Stimulated activated CD4-positive, alpha-beta T cell treated with anti-CD3 and anti-CD28 coated beads, Interleukin-12 subunit alpha, Interleukin-12 subunit beta, amount 100 ng/mL, for 24 hours (primary cell): ENCODE measurements around the gene BICD2.
"Not testable (repeated sequence)": the region's sequence is repeated elsewhere in the genome, so short reads cannot be mapped to it uniquely, and the experiment has no call there.

Experiments used
- DNase-seq, 2 experiments: peaks; one replicate each; pipeline ENCODE4 v3.0.0-alpha.2; 2020; ENCODE audit warnings: low read depth in 2 of 2

The BICD2 gene

DNA sequence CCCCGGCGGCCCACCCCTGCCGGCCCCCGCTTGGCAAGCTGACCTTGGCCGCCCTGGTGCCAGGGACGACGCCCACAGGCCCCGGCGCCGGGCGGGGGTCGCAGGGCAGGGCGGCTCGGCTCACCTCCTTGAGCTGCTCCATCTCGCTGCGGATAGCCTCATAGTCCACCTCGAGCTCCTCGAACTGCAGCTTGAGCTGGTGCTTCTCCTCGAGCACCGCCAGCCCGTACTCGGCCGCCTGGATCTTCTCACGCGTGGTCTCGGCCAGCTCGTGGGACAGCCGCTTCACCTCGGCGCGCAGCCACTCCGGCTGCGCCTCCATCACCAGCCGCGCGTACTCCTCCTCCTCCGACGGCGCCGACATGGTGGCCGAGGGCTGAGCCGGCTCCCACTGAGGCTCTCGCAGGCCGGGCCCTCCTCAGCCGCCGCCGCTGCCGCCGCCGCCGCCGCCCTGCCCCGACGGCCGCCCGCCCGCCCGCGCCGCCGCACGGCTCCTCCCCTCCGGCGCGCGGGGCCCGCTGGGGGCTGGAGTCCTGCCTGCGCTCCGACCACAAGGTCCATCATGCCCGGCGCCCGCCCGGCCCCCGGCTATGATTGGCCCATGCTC lies at the start of gene BICD2:
Gene BICD2 (minus strand): TSS at position 453 of the 607 bp plus-strand sequence. CDS start 89 bp downstream, at position 364.
- no peak for DNase-seq

DNA sequence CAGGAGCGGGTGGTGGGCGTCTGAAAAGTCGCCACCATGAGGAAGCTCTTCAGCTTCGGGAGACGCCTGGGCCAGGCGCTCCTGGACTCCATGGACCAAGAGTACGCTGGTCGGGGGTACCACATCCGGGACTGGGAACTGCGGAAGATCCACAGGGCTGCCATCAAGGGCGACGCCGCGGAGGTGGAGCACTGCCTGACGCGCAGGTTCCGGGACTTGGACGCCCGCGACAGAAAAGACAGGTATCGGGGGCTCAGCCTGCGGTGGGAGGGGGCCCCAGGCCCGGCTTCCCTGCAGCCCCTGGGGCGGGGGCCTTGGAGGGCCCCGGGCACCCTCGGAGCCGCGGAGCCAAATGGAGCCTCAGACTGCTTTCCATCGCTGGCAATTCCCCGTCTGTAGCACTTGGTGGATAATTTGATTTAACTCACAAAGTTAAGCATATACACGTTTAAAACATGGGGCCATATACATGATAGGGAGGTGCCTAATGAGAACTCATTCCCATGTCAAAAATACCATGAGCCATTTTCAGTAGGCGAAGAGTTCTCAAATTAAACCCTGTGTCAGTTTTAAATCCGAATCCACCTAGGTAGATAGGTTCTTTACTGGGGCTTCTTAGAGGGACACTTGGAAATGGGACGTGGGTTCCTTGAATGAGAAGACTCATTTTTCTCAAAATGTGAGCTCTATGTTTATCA lies 45.1 kb upstream of the BICD2 start:
- DNase-seq = not testable (repeated sequence)

DNA sequence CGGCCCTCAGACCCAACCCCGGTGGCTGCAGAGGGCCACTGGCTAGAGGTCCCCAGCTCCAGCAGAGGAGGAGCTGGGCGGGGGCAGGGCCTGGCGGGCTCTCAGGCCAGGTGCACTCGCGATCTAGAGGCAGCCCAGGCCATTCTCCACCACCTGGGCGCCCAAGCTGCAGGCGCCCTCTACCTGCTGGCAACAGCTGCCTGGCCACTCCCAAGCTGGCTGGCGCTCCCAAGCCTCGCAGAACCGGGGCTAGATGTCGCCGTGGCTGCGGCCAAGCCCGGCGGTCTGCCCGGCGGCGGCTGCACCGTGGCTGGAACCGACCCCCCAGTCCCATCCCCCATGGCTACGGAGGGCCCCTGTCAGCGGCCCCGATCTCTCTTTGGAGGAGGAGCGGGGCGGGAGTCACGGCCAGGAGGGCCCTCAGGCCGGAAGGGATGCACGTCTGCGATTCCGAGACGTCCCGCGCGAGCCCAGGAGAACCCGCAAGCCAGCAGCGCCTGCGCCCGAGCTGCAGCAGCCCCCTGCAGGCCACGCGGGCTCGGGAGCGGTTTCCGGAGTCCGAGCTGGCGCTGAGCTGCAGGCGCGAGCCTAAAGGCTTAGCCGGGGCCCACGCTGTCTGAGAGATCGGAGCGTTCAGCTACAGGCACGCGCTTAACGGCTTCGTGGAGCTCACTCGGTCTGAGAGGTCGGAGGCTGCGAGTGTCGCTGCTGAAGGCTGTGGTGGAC lies 44.3 kb upstream of the BICD2 start:
- peak in 1 of 2 experiments; percentile 49 for DNase-seq

DNA sequence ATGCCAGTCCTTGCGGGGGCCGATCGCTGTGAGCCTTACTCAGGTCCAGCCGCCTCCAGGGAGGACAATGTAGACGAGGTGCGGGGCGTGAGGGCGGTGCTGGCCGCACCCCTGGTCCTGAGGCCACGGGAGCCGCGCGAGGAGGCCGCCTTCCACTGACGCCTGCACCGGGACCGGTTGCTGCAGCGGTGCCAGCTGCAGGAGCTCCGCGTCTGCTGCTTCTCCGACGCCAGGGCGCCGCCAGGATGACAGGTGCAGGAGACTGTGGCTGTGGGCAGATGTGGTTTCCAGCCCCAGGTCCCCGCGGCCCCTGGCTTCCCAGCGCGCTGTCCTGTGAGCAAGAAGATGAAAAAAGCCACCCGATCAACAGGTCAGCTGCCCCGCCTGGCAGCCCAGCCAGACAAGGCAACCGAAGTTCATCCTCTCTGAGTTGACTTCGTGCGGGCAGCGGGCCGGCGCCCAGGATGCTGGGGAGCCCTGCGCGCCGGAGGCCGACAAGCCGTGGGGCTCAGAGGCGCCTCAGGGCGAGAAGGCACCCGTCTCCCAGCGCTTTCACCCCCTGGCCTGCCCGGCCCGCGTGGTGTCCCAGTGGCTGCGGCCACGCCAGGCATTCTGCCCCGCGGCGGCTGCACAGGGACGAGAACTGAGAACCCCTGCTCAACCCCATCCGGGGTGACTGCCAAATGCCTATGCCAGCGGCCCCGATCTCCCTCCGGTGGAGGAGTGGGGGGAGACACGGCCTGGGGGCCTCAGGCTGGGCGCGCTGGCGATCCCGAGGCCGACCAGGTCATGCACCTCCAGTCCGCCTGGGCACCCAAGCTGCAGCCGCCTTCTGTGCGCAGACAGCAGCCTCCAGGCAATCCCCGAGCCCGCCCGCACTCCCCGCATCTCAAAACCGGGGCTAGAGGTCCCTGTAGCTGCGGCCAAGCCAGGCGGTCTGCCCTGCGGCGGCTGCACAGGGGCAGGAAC lies 43.4 kb upstream of the BICD2 start:
- peak in 1 of 2 experiments; percentile 13 for DNase-seq

DNA sequence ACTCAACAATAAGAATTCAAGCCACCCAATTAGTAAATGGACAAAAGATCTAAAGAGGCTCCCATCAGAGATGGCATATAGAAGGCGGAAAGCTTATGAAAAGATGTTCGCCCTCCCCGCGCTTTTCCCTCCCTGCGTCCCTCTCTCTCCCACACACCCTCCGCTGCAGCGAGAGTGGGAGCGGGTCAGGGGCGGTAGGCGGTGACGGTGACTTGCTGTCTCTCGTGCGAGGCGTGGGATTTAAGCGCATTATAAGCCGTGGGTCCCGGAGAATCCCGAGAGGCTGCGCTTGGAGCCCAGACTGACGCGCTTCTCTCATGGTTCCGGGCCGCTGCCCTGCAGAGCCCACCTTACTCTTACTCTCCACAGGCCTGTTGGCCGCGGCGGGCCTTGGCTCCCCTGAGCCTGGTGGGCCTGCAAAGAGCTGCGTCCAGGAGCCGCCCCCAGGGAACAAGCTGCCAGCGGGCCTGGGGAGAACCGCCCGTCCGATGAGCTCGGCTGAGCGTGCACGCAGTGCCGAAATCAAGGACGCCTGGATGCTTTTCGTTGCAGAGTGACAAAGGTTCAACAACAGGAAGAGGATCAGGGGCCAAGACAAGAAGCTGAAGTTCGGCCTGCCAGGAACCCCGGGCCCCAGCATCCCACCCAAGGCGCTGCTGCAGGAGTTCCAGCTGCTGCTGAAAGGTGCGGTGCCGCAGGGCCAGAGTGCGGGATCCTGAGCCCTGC lies 42.6 kb upstream of the BICD2 start:
- no peak for DNase-seq

DNA sequence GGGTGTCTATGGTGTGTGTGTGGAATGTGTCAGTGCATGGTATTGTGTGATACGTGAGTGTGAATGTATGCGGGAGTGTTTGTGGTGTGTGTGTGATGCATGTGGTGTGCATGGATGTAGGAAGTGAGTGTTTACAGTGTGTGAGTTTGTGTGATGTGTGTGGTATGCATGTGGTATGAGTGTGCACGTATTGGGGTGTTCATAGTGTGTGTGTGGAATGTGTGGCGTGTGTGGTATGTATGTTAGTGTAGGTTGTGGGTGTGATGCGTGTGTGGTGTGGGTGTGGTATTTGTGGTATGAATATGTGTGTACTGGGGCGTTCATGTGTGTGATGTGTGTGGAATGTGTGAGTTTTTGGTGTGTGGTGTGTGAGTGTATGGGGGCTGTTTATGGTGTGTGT lies 40.1 kb upstream of the BICD2 start:
- no peak for DNase-seq

DNA sequence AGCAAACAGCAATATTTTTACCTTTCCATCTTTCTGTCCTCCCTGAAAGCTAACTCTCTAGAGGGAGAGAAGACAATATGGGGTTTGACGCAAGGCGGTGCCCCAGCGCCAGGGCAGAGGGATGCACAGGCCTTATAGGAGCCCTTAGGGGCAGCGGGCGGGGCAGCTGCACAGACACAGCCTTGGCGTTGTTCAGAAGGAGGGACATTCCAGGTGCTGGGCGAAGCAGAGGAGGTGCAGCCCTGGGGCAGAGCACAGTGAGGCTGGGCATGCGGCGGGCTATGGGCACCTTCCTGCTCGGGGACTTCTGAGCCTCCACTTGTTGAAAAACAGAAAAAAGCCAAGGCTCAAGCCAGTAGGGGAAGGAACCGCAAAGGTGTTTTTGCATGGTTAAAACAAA lies 33.7 kb upstream of the BICD2 start:
- no peak for DNase-seq

DNA sequence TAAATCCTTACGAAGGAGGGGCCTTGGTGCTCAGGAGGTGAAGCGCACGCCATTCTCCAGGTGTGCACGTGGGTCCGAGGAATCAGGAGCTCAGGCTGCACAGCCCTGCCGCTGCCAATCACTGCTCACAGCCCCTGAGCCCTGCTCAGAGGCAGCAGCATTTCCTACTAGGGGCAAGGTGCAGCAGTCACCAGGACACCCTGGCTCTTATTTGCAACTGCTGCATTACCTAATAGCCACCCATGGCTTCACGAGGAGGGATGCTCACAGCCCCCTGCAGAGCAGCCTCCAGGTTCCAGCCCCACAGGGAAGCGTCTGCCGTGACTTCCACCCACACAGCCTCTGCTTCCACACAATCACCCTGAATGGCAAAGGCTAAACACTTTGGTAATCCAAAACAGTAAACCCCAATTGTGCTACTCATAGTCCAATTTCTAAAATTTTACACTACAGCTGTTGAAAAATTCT lies 31.7 kb upstream of the BICD2 start:
- DNase-seq = not testable (repeated sequence)

DNA sequence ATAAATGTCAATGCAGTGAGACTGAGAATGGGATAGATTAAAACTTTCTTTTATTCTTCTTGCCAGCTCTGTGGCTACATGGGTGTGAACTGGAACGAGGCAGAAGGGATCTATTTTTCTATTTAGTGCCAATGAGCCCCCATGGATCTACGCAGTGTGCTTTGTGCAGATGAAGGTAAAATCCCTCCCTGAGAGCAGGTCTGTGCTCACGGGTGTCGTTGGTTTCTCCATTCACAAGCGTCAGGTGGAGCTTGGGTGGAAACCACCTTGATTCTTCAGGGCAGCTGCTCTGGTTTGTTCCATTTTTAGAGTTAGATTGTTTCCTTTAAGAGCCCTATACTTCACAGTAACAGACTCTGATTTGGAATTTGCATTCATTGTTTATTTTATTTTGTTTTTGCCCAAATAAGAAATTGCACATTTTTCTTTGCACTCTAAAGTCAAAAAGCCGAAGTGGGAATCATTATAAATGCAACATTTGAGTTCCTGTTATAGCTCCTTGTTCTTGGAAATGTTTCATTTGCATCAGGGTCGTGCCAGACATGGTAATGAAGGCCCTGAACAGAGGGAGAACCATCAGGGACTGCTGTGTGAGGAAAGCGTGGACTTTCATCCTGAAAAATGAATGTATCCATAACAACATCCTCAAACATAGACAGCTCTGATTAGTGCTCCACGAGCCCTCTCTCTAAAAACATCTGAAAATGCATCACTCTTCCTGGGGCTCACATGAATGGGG lies 31.1 kb upstream of the BICD2 start:
- no peak for DNase-seq

DNA sequence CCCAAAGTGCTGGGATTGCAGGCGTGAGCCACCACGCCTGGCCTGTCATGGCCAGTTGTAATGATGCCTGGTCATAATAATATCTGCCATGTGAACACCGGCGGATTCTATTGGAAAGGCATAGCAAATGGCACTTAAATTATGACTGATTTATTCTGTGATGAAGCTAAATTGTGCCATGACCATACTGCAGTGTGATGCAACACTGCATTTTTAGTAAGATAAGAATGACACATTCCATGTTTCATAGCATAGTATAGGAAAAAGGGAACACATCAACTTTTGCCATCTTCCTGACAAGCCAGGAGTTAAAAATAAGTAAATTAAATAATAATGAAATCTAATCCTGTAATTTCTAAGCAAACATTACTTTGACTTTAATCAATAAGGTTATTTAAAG lies 30.4 kb upstream of the BICD2 start:
- no peak for DNase-seq

DNA sequence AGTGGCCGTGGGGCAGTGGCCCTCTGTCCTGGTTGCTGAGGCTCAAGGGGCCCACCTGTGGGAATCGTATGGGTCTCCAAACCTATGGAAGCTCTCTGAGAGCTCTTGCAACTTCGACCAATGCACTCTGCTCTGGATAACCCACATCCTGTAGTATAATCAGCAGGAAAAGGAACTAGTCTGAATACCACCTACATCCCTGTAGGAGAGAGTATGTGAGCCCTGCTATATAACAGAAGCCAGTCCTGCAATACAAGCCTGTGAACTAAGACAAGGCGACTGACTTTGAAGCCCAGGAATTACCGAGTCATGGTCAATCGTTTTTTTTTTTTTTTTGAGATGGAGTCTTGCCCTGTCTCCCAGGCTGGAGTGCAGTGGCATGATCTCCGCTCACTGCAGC lies 29.8 kb upstream of the BICD2 start:
- DNase-seq = no peak

DNA sequence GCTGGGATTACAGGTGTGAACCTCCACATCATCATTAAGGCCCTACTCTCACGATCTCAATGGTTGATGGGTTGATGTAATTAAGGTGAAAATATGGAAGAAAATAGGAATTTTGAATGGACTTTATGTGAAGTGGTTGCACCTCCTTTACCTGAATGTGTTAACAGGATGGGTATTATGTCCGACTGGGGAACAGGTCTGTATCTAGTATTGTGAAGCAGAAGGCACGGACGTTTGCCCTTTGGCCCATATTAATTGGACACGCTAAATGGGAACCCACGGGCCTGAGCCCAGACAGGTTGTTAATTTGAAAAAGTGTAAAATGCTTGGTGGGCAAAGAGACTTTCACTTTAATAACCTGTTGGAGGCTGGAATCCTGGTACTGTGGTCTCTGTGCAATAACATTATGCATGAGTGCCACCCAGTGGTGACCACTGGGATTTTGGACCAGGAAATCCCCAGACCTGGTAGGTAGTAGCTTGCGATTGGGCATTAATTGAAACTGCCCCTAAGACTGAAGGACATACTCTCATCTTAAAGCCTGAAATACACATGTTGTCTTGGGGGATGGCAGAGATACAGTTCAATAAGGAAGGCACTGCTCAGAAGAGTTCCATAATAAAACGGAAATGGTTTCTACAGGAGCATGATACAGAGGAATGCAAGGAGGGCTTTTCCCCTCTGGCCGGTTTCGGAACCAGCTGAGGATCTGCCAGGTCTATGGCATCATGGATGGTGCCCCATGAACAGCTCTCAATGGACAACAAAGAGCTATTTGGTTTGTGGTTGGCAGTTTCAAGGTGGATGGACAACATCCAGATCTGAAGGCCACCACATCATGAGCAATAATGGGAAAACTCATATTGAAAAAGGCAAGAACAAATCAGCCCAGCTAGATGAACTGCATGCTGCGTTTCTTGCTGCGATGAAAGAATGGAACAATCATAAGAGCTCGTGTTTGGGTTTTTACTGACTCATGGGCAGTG lies 26.2 kb upstream of the BICD2 start:
- peak; percentile 47 to 65 for DNase-seq

DNA sequence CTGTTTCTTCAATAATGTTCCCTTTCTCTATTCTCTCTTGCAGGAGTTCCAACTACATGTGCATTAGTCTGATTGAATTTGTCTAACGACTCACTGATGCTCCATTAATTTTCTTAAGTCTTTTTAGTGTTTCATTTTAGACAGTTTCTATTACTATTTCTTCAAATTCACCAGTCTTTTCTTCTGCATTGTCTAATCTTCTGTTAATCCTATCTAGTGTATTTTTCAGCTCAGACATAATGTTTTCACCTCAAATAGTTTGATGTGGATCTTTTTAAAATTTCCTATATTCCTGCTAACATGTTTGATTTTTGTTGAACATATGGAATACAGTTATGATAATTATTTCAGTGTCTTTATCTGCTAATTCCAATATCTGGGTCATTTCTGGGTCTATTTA lies 21.7 kb upstream of the BICD2 start:
- DNase-seq = no peak

DNA sequence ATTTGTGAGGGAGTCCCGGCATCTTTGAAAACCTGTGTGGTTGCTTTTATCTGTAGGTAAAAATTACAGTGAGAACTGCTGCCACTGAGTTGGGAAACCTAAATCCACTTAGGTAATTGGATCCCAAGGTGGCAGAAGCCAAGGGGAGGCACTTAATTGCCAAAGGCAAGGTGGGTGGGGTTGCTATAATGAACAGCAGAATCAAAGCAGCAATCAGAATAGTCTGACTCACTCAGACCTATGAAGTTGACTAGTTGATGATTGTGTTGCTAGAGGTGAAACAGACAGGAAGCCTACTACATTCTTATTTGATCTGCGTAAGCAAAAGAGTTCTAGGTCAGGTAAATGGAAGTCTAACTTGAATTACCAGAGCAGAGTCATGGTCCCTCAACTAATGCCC lies 17.3 kb upstream of the BICD2 start:
- no peak for DNase-seq

DNA sequence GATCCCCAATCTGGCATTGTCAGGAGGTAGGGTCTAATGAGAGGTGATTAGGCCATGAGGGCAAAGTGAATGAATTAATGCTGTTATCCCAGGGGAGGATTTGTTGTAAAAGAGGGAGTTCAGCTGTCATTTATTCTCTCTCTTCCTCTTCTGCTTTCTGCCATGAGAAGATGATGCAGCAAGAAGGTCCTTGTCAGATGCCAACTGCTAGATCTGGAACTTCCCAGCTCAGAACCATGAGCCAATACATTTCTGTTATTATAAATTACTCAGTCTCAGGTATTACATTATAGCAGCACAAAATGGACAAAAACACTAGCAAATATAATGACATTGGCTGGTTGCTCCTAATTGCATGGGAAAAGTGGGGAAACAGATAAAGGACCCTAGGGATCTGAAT lies 15.6 kb upstream of the BICD2 start:
- DNase-seq = no peak

DNA sequence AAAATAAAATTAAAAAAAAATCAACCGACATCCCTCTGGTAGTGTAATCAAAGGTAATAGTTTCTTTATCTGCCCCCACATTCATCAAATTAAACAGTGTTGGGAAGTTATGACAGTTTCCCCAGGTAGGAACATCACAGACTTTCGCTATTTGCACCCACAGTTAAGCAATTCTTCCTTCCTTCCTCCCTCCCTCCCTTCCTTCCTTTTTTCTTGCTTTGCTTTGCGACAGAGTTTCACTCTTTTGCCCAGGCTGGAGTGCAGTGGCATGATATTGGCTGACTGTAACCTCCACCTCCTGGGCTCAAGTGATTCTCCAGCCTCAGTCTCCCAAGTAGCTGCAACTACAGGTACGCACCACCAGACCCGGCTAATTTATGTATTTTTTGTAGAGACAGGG lies 10.8 kb upstream of the BICD2 start:
- no peak for DNase-seq

DNA sequence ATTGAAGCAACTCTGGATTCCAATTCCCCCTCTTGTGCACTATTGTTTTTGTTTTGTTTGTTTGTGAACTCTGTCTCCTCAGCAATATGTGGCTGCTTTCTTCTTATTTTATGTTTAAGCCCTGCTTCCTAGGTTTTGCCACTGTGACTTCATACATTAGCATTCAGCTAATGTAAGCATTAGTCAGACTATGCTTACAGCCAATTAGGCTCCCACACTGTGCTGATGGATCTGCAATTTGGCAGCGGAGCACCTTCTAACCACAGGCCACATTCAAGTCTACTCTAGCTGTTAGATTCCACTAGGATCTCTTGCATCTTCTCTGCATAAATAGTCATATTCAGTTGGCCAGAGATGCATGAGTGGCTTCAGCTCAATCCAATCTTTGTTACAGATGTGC lies 9.6 kb upstream of the BICD2 start:
- DNase-seq = no peak

DNA sequence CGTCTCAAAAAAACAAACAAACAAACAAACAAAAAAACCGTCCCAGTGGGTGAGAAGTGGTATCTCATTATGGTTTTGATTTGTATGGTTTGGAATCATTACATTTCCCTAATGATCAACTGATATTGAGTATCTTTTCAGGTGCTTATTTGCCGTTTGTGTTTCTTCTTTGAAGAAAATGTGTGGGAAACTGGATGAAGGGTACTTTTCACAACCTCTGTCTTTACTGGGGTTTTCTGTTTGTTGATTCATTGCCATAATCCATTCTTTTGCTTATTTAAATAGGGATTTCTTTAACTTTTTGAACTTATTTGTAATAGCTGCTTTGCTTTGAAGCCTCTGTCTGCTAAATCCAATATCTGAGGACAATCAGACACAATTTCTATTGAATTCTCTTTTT lies 9.2 kb upstream of the BICD2 start:
- no peak for DNase-seq

DNA sequence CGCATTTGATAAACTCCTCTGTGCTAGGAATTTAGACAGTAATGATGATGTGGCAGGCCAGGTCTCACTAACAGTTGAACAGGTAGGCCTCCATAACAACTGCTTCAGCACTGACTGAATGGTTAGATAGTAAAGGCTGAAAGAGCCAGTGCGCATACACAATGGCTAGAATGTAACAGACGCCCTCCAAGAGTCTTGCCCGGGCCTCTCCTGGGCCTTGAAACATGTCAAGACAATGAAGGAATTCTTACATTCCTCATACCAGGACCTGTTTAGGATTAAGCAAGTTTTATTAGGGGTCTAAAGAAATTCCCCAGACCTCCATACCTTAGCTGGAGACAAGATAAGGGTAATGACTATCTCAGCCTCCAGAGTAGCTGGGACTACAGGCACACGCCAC lies 6.7 kb upstream of the BICD2 start:
- no peak for DNase-seq
